ENCODE results near the gene SCT.

The SCT gene

DNA sequence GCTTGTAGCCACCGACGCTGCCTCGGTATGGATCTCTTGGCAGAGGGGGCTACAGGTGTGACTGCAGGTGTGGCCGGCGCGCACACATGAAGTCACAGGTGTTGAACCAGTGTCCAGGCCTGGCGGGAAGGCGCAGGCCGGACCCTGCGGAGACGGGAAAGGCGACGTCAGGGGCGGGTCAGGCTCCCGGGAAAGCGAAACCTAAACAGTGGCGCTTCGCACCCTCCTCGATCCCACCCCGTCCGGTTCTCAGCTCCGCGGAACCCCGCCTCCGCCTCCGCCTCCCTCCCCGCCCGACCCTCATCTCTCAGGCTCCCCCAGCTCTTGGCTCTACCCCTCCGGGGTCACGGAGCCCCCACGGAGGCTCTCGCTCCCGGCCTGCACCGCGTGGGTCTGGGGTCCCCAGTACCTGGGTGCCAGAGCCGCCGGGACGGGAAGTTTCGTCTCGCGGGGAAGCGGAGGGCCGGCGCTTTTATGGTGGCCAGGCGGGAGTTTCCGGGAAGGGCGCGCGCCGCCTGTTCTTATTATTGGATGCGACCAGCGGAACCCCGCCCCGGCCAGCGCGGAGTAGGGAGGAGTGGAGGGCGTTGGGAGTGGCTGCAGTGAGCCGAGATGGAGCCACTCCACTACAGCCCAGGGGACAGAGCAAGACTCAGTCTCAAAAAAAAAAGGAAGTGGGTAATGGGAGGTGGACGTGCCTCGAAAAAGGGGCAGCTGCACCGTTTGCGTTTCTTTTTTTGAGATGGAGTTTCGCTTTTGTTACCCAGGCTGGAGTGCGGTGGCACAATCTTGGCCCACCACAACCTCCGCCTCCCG is 11.3 kb downstream of the SCT start, which contains the start of gene IRF7:
TSS of gene IRF7 (minus strand) at position 447 of the 816 bp plus-strand sequence. CDS start 586 bp downstream, outside the sequence.
- Histone ChIP-seq H4K20me1 (ENCODE audit: insufficient read depth, low read length) (no peaks in the 10 kb centered on the region), H3K9me2 (ENCODE audit: low read depth, low read length) (no peaks in the 10 kb centered on the region), H3F3A (ENCODE audit: insufficient read depth, low read length) (no peaks in the 10 kb centered on the region), H2AFZ (ENCODE audit: low read length) (no peak within 1 kb of the TSS), H3K9ac (ENCODE audit: low read length) (peak within 1 kb of the TSS; percentile 61), H3K4me1 (ENCODE audit: insufficient read depth, low read length, severe bottlenecking) (peaks cover 31% of the 10 kb centered on the region), H3K36me3 (ENCODE audit: insufficient read depth, low read length) (peaks cover 25% of the 10 kb centered on the region; the same call in 1 of the 2 replicates), H3K4me2 (ENCODE audit: low read length) (peak within 1 kb of the TSS; percentile 83), H3K27me3 (ENCODE audit: insufficient read depth, low read length) (no peaks in the 10 kb centered on the region), H3K79me2 (ENCODE audit: insufficient read depth, low read length) (no peaks in the 10 kb centered on the region), H3K27ac (ENCODE audit: low read depth, low read length, poor library complexity, severe bottlenecking) (peak within 1 kb of the TSS; percentile 52), H3K4me3 (ENCODE audit: low read depth, low read length, poor library complexity, severe bottlenecking) (peak within 1 kb of the TSS; percentile 65), H3K9me3 (ENCODE audit: low read length) (no peaks in the 10 kb centered on the region)
- TF ChIP-seq, protein P1, sequence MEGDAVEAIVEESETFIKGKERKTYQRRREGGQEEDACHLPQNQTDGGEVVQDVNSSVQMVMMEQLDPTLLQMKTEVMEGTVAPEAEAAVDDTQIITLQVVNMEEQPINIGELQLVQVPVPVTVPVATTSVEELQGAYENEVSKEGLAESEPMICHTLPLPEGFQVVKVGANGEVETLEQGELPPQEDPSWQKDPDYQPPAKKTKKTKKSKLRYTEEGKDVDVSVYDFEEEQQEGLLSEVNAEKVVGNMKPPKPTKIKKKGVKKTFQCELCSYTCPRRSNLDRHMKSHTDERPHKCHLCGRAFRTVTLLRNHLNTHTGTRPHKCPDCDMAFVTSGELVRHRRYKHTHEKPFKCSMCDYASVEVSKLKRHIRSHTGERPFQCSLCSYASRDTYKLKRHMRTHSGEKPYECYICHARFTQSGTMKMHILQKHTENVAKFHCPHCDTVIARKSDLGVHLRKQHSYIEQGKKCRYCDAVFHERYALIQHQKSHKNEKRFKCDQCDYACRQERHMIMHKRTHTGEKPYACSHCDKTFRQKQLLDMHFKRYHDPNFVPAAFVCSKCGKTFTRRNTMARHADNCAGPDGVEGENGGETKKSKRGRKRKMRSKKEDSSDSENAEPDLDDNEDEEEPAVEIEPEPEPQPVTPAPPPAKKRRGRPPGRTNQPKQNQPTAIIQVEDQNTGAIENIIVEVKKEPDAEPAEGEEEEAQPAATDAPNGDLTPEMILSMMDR (IDR thresholded peaks at IDR 0.05; ENCODE audit: low read length): no peak
- TF ChIP-seq EZH2 (IDR thresholded peaks at IDR 0.05; ENCODE audit: borderline replicate concordance, low read length): no peak

DNA sequence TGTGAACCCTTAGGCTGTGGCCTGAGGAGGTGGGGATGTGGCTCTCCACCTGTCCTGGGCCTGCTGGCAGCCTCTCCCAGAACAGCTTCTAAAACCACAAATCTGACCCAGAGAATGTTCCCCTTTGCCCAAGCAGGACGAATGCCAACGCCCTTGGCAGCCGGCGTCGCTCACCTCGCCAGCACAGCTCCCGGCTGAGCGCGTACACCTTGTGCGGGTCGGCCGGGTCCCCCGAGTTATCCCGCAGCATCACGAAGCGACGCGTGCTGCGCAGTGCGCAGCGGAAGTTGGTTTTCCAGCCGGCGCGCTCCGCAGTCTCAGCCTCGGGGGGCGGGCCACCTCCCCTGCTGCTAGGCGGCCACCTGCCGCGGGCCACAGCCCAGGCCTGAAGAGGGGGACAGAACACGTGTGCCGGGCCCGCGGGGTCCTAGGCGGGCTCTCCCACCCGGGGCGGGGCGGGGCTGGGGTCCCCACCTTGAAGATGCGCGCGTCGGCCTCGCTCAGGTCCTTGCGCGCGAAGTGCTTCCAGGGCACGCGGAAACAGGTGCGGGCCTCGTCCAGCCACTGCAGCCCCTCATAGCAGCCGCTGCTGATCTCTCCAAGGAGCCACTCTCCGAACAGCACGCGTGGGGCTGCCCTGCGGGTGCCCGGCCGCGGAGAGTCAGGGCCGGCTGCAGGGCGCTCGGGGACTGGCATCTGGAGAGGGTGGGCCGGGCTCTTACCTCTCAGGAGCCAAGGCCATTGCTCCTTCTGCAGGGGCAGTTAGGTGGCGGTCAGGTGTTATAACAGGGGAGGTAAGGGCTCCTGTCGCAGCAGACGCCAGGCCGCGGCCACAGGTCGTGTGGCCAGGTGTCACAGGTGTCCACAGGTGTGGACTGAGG is 12.1 kb downstream of the SCT start:
- Histone ChIP-seq H3K4me3 (ENCODE audit: low read depth, low read length, poor library complexity, severe bottlenecking) (peak overlapping the region; percentile 65), H3K27ac (ENCODE audit: low read depth, low read length, poor library complexity, severe bottlenecking) (no peak overlapping the region), H3K4me1 (ENCODE audit: insufficient read depth, low read length, severe bottlenecking) (peaks cover 31% of the 10 kb centered on the region), H3K9me3 (ENCODE audit: low read length) (no peaks in the 10 kb centered on the region), H4K20me1 (ENCODE audit: insufficient read depth, low read length) (no peaks in the 10 kb centered on the region), H3K79me2 (ENCODE audit: insufficient read depth, low read length) (no peaks in the 10 kb centered on the region), H3K36me3 (ENCODE audit: insufficient read depth, low read length) (peaks cover 34% of the 10 kb centered on the region; the same call in 1 of the 2 replicates), H3K27me3 (ENCODE audit: insufficient read depth, low read length) (no peaks in the 10 kb centered on the region), H2AFZ (ENCODE audit: low read length) (no peak overlapping the region), H3K9me2 (ENCODE audit: low read depth, low read length) (no peaks in the 10 kb centered on the region), H3K9ac (ENCODE audit: low read length) (peak overlapping the region; percentile 61; the same call in 1 of the 2 replicates), H3K4me2 (ENCODE audit: low read length) (peak overlapping the region; percentile 83), H3F3A (ENCODE audit: insufficient read depth, low read length) (no peaks in the 10 kb centered on the region)
- TF ChIP-seq, protein P1 (IDR thresholded peaks at IDR 0.05; ENCODE audit: low read length): no peak
- no peak for TF ChIP-seq EZH2 (IDR thresholded peaks at IDR 0.05; ENCODE audit: borderline replicate concordance, low read length)

DNA sequence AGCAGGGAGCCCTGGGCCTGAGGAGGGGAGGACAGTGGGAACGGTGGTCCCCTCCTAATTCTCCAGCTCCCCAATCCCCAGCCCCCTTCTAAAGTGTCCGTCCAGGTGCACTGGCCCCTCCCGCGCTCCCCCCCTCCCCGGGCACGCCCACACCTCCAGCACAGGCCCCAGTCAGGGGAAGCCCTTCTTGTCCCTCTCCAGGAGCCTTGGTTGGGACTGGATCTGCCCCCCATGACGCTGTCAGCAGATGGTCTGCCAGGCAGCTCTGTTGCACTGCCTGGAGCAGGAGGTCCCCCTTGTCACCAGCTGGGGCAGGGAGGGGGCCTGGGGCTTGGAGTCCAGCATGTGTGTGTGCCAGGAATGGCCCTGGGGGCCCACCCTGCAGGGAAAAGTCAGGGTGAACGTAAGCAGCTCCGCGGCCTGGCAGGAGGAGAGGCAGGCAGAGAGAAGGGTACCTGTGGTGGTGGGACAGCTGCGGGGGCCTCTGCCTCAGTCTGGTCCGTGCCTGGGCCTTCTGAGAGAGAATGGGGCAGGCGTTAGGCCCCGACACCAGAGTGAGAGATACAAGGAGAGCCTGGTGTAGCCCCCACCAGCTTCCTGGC is 12.9 kb downstream of the SCT start:
- no peaks in the 10 kb centered on the region for H3F3A ChIP-seq (ENCODE audit: insufficient read depth, low read length)
- no peaks in the 10 kb centered on the region for H3K27me3 ChIP-seq (ENCODE audit: insufficient read depth, low read length)
- H3K79me2 ChIP-seq (ENCODE audit: insufficient read depth, low read length): no peaks in the 10 kb centered on the region
- H3K9me3 ChIP-seq (ENCODE audit: low read length): no peaks in the 10 kb centered on the region
- no peaks in the 10 kb centered on the region for H4K20me1 ChIP-seq (ENCODE audit: insufficient read depth, low read length)
- peak overlapping the region; percentile 30 for H3K4me3 ChIP-seq (ENCODE audit: low read depth, low read length, poor library complexity, severe bottlenecking)
- H3K9ac ChIP-seq (ENCODE audit: low read length): no peak overlapping the region
- H3K36me3 ChIP-seq (ENCODE audit: insufficient read depth, low read length): peaks cover 41% of the 10 kb centered on the region
- no peak overlapping the region for H2AFZ ChIP-seq (ENCODE audit: low read length)
- no peak overlapping the region for H3K27ac ChIP-seq (ENCODE audit: low read depth, low read length, poor library complexity, severe bottlenecking)
- no peaks in the 10 kb centered on the region for H3K9me2 ChIP-seq (ENCODE audit: low read depth, low read length)
- peak overlapping the region; percentile 83 for H3K4me2 ChIP-seq (ENCODE audit: low read length)
- TF ChIP-seq EZH2 (IDR thresholded peaks at IDR 0.05; ENCODE audit: borderline replicate concordance, low read length): no peak
- TF ChIP-seq, protein P1 (IDR thresholded peaks at IDR 0.05; ENCODE audit: low read length): no peak
- H3K4me1 ChIP-seq (ENCODE audit: insufficient read depth, low read length, severe bottlenecking): peaks cover 31% of the 10 kb centered on the region

Measured in OCI-LY1 (cell line).